Neural crest cell (in vitro differentiated cells): ENCODE measurements around the gene PACS2. TPM values are rescaled to one million over a fixed set of nuclear protein-coding genes. Genes with fewer than 3 reads are reported as not detected.
A peak's percentile ranks its signal among the peaks of the same experiment; 100 is the strongest.

Source experiments
- DNase-seq: peaks from one replicate; pipeline ENCODE4 v3.0.0; 2021; ENCODE audit warnings: low read depth, mixed read lengths, low spot score
- H3K27ac Mint-ChIP-seq: one replicate; pipeline ENCODE4 v1.8.0; 2021; ENCODE audit warnings: mild to moderate bottlenecking, mixed read lengths; ENCODE audit not compliant: unreplicated experiment
- H3K27me3 Mint-ChIP-seq: 2 replicates; pipeline ENCODE4 v1.8.0; 2021; ENCODE audit warnings: low read depth, mild to moderate bottlenecking, mixed read lengths
- H3K36me3 Mint-ChIP-seq: 2 replicates; pipeline ENCODE4 v1.8.0; 2021; ENCODE audit warnings: low read depth, mild to moderate bottlenecking, mixed read lengths
- H3K4me1 Mint-ChIP-seq: 2 replicates; pipeline ENCODE4 v1.8.0; 2021; ENCODE audit warnings: mixed read lengths
- H3K4me3 Mint-ChIP-seq: one replicate; pipeline ENCODE4 v1.8.0; 2021; ENCODE audit warnings: mild to moderate bottlenecking, mixed read lengths
- H3K9me3 Mint-ChIP-seq: 2 replicates; pipeline ENCODE4 v1.8.0; 2021; ENCODE audit warnings: mixed read lengths
- total RNA-seq: library from RNA; stranded (reverse); gene quantifications from 2 replicates; pipeline ENCODE4 v1.2.1, GENCODE V29; 2021
- TF ChIP-seq, protein P1 (sequence below): fragments of 200-600 bp; sonication (generic); conservative IDR thresholded peaks from 2 replicates; pipeline ENCODE4 v1.5.0; 2021; ENCODE audit warnings: antibody characterized with exemption, mild to moderate bottlenecking

PACS2 gene
- total RNA-seq, 1 donor from 2014 or later, result 104 TPM

DNA sequence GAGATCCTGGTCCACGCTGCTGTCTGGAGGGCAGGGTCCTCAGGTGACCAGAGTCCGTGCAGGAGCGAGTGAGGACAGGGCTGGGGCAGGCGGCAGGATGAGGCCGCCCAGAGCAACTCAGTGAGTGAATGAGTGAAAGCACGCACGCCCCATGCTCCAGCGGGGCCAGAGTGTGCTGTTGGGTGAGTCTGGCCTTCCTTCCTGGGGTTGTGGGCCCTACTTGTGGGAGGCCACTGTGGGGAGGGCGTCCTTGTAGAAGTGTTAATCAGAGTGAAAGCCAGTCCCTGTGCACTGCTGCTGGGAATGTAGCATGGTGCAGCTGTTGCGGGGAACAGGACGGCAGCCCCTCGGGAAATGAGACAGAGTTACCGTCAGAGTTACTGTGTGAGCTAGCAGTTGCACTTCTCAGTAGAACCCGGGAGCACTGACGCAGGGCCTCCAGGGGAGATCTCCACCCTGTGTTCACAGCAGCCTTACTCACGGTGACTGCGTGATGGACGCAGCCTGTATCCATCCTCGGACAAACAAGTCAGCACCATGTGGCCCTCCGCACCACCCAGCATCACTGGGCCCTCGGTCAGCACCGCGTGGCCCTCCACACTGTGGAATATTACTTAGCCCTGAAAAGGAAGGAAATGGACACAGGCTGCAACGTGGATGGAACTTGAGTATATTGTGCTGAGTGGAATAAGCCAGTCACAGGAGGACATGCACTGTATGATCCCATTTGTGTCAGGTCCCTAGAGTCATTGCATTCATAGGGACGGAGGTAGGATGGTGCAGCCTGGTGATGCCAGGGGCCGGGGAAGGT lies 22.1 kb downstream of the PACS2 start:
- H3K27ac Mint-ChIP-seq, result peak overlapping the region; percentile 27
- no peak overlapping the region for H3K4me3 Mint-ChIP-seq
- H3K4me1 Mint-ChIP-seq, result peaks cover 22% of the 10 kb centered on the region
- DNase-seq, result no peak
- no peaks in the 10 kb centered on the region for H3K27me3 Mint-ChIP-seq
- H3K36me3 Mint-ChIP-seq, result peaks cover 3% of the 10 kb centered on the region
- no peaks in the 10 kb centered on the region for H3K9me3 Mint-ChIP-seq
- TF ChIP-seq, protein P1, sequence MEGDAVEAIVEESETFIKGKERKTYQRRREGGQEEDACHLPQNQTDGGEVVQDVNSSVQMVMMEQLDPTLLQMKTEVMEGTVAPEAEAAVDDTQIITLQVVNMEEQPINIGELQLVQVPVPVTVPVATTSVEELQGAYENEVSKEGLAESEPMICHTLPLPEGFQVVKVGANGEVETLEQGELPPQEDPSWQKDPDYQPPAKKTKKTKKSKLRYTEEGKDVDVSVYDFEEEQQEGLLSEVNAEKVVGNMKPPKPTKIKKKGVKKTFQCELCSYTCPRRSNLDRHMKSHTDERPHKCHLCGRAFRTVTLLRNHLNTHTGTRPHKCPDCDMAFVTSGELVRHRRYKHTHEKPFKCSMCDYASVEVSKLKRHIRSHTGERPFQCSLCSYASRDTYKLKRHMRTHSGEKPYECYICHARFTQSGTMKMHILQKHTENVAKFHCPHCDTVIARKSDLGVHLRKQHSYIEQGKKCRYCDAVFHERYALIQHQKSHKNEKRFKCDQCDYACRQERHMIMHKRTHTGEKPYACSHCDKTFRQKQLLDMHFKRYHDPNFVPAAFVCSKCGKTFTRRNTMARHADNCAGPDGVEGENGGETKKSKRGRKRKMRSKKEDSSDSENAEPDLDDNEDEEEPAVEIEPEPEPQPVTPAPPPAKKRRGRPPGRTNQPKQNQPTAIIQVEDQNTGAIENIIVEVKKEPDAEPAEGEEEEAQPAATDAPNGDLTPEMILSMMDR, result no peak

DNA sequence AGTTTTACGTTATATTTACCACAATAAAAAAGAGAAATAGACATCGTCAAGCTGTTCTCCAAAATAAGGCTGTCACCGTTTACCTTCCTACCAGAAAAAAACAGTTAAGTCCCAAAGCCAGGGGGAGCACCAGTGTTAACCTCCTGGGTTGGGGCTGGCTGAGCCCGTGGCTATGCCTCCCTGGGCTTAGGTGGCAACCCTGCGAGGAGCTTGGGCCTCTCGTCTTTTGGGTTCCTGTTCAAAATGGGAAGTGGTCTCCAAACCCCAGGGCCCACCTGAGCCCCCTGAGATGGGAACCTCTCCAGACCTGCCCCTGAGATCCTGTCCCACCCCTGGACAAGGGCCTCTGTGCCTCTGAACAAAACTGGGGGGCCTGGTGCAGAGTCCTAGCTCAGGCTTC lies 22.9 kb downstream of the PACS2 start:
- Mint-ChIP-seq H3K9me3 (no peaks in the 10 kb centered on the region), H3K27ac (no peak overlapping the region), H3K4me3 (no peak overlapping the region), H3K27me3 (no peaks in the 10 kb centered on the region), H3K4me1 (peaks cover 22% of the 10 kb centered on the region), H3K36me3 (no peaks in the 10 kb centered on the region)
- TF ChIP-seq, protein P1, result no peak
- no peak for DNase-seq

DNA sequence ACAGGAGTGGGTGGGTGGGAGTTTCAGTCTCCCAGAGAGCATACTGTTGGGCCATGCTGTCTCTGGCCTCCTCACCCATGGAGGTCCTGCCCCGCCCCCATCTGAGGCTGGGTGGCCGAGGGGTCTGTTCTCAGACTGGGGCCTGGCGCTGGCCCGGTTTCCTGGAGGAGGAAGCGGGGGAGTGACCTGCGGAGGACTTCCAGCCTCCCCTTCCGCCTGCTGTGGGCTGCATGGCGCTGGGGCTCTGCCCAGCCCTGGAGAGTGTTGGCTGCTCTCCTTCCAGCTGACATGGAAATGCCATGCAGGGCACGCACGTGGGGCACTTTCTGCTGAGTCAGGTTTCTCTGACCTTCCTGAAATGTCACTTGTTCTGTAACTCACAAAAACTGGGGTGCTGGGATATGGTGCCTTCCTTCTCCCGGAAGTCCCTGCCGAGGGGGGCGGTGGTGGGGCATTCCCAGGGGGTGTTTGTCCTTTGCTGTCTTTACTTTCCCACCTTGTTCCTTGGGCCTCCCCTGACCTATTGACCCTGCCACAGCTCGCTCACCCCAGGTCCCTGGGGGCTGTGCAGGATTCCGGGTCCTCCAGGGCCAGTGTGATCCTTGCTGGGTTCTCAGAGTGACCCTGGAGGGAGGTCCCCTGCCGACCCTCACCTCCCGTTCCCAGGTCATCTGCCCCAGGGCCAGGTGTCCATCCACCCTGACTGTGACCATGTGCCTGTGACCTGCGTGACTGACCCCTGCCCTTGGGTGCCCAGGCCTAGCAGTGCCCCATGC lies 23.6 kb downstream of the PACS2 start:
- H3K9me3 Mint-ChIP-seq, result no peaks in the 10 kb centered on the region
- DNase-seq, result no peak
- TF ChIP-seq, protein P1, result no peak
- no peak overlapping the region for H3K4me3 Mint-ChIP-seq
- H3K27ac Mint-ChIP-seq, result no peak overlapping the region
- H3K27me3 Mint-ChIP-seq, result no peaks in the 10 kb centered on the region
- peaks cover 26% of the 10 kb centered on the region for H3K4me1 Mint-ChIP-seq
- no peaks in the 10 kb centered on the region for H3K36me3 Mint-ChIP-seq

DNA sequence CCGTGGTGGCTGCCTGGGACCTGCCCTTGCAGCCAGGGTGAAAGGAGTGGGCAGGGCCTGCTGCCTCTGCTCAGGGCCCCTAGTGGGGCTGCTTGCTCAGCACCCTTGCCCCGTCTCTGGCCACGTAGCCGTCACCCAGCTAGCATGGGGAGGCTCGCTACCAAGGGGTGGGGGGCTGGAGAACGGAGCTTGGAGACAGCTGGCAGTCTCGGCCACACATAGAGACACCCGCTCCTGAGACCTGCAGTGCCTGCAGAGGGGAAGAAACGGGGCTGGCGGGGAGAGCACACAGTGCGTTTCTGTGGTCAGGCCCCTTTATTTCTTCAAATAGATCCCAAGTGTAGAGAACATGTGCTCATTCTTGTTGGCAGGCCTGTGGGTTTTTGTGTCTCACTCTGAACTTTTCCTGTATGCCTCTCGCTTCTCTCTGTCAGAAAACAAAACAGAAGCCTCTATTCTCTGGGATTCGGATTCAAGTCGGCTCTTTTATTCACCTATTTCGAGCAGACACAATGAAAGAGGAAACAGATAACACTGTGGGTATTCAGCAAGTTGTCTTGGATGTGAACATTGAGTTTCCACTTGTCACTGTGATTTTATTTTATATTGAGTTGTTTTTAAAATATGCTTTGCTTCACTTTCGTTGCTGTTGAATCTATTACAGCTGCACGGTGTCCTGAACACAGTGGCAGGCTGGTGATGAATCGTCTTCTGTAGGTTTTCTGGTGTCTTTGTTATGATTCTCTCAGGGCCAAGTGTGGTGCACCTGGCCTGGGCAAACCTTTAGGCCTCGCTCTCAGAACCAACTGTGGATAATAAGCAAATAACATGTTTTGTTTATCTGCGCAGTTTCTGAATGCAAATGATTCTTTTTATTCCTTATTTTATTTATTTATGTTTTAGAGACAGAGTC lies 26.5 kb downstream of the PACS2 start:
- H3K36me3 Mint-ChIP-seq, result peaks cover 4% of the 10 kb centered on the region
- no peaks in the 10 kb centered on the region for H3K27me3 Mint-ChIP-seq
- H3K4me3 Mint-ChIP-seq, result no peak overlapping the region
- peaks cover 35% of the 10 kb centered on the region for H3K4me1 Mint-ChIP-seq
- TF ChIP-seq, protein P1, result no peak
- no peak for DNase-seq
- H3K27ac Mint-ChIP-seq, result peak overlapping the region; percentile 54
- H3K9me3 Mint-ChIP-seq, result peaks cover 3% of the 10 kb centered on the region

DNA sequence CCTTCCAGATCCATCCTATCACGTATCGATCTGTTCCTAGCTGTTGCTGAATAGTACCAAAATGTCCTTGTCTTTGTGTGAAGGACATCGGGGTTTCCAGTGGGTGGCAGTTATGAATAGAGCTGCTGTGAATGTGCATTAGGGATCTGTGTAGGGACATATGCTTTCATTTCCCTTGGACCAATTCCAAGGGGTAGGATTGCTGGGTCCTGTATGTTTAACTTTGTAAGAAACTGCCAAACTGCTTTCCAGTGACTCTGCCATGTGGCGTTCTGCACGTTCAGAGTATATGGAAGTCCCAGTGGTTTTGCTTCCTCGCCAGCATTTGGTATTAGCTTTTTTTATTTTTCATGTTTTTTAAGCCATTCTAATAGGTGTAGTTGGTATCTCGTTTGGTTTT lies 28.6 kb downstream of the PACS2 start:
- peaks cover 3% of the 10 kb centered on the region for H3K9me3 Mint-ChIP-seq
- H3K27ac Mint-ChIP-seq, result no peak overlapping the region
- TF ChIP-seq, protein P1, result no peak
- H3K36me3 Mint-ChIP-seq, result peaks cover 4% of the 10 kb centered on the region
- peaks cover 35% of the 10 kb centered on the region for H3K4me1 Mint-ChIP-seq
- no peaks in the 10 kb centered on the region for H3K27me3 Mint-ChIP-seq
- H3K4me3 Mint-ChIP-seq, result no peak overlapping the region
- no peak for DNase-seq
